Measurements from ENCODE around the gene COG8.

COG8 gene

GRCh38 chr16:69319381-69319780 is 20.0 kb downstream of the COG8 start:
- TF ChIP-seq FOXP2 (optimal IDR thresholded peaks at IDR 0.05; ENCODE audit: borderline replicate concordance, extremely low read depth, extremely low read length, insufficient read depth) (no peak), REST (IDR thresholded peaks at IDR 0.05; ENCODE audit: insufficient read depth in 1 of 2, low read depth in 2 of 2, low read length in 2 of 2) (no peak), SIN3A (IDR thresholded peaks at IDR 0.05; ENCODE audit: borderline replicate concordance, insufficient read depth, low read length) (no peak), TAF1 (IDR thresholded peaks at IDR 0.05; ENCODE audit: borderline replicate concordance, insufficient read depth, low read length) (no peak), POLR2AphosphoS5 (IDR thresholded peaks at IDR 0.05; ENCODE audit: low read depth, low read length) (no peak)

- TF ChIP-seq POLR2AphosphoS5 (IDR thresholded peaks at IDR 0.05; ENCODE audit: low read depth, low read length) (no peak), FOXP2 (optimal IDR thresholded peaks at IDR 0.05; ENCODE audit: borderline replicate concordance, extremely low read depth, extremely low read length, insufficient read depth) (no peak), SIN3A (IDR thresholded peaks at IDR 0.05; ENCODE audit: borderline replicate concordance, insufficient read depth, low read length) (no peak), REST (IDR thresholded peaks at IDR 0.05; ENCODE audit: insufficient read depth in 1 of 2, low read depth in 2 of 2, low read length in 2 of 2) (no peak), TAF1 (IDR thresholded peaks at IDR 0.05; ENCODE audit: borderline replicate concordance, insufficient read depth, low read length) (no peak)
Observed at GRCh38 chr16:69318911-69319289, 20.5 kb downstream of the COG8 start.

GRCh38 chr16:69318177-69318910 is 21.0 kb downstream of the COG8 start:
- no peak for TF ChIP-seq REST (IDR thresholded peaks at IDR 0.05; ENCODE audit: insufficient read depth in 1 of 2, low read depth in 2 of 2, low read length in 2 of 2)
- TF ChIP-seq SIN3A (IDR thresholded peaks at IDR 0.05; ENCODE audit: borderline replicate concordance, insufficient read depth, low read length): no peak

- TF ChIP-seq REST (IDR thresholded peaks at IDR 0.05; ENCODE audit: insufficient read depth in 1 of 2, low read depth in 2 of 2, low read length in 2 of 2) (no peak), POLR2AphosphoS5 (IDR thresholded peaks at IDR 0.05; ENCODE audit: low read depth, low read length) (no peak), SIN3A (IDR thresholded peaks at IDR 0.05; ENCODE audit: borderline replicate concordance, insufficient read depth, low read length) (no peak), FOXP2 (optimal IDR thresholded peaks at IDR 0.05; ENCODE audit: borderline replicate concordance, extremely low read depth, extremely low read length, insufficient read depth) (no peak), TAF1 (IDR thresholded peaks at IDR 0.05; ENCODE audit: borderline replicate concordance, insufficient read depth, low read length) (no peak)
Observed at GRCh38 chr16:69316595-69317034, 22.7 kb downstream of the COG8 start.
